Measurements from ENCODE around the gene GPC5. TPM values are rescaled to one million over a fixed set of nuclear protein-coding genes. Genes with fewer than 3 reads are reported as not detected.

GPC5 gene
- total RNA-seq, 1 experiment from 2014 or later, result not detected

- H3K4me3 Mint-ChIP-seq (ENCODE audit: low read depth, unreplicated experiment), result no peak overlapping the region
- no peaks in the 10 kb centered on the region for H3K4me1 Mint-ChIP-seq (ENCODE audit: low read depth, unreplicated experiment)
- CTCF ChIA-PET, result no interaction called here
- DNase-seq, result no peak
- BruUV-seq (replicated peaks), result no TSS peak
- no peaks in the 10 kb centered on the region for H3K27me3 Mint-ChIP-seq (ENCODE audit: unreplicated experiment)
- no peaks in the 10 kb centered on the region for H3K9me3 Mint-ChIP-seq (ENCODE audit: low read depth, unreplicated experiment)
- H3K27ac Mint-ChIP-seq (ENCODE audit: unreplicated experiment), result no peak overlapping the region
- intact Hi-C loops (cut with micrococcal nuclease; ENCODE audit: unreplicated experiment), result no loop called here
- no peak for TF ChIP-seq CTCF (IDR thresholded peaks at IDR 0.05; ENCODE audit: unreplicated experiment)
- no peaks in the 10 kb centered on the region for H3K36me3 Mint-ChIP-seq (ENCODE audit: insufficient read depth, unreplicated experiment)
Measured at GRCh38 chr13:92564942-92565341, 1166.5 kb downstream of the GPC5 start.

- no peak for TF ChIP-seq CTCF (IDR thresholded peaks at IDR 0.05; ENCODE audit: unreplicated experiment)
- Mint-ChIP-seq H3K4me1 (ENCODE audit: low read depth, unreplicated experiment) (no peaks in the 10 kb centered on the region), H3K27ac (ENCODE audit: unreplicated experiment) (no peak overlapping the region), H3K4me3 (ENCODE audit: low read depth, unreplicated experiment) (no peak overlapping the region), H3K9me3 (ENCODE audit: low read depth, unreplicated experiment) (no peaks in the 10 kb centered on the region), H3K27me3 (ENCODE audit: unreplicated experiment) (no peaks in the 10 kb centered on the region), H3K36me3 (ENCODE audit: insufficient read depth, unreplicated experiment) (no peaks in the 10 kb centered on the region)
- CTCF ChIA-PET, result no interaction called here
- no TSS peak for BruUV-seq (replicated peaks)
- intact Hi-C loops (cut with micrococcal nuclease; ENCODE audit: unreplicated experiment), result no loop called here
- DNase-seq, result no peak
Measured at GRCh38 chr13:92566767-92567166, 1168.3 kb downstream of the GPC5 start.

- Mint-ChIP-seq H3K27me3 (ENCODE audit: unreplicated experiment) (no peaks in the 10 kb centered on the region), H3K4me1 (ENCODE audit: low read depth, unreplicated experiment) (no peaks in the 10 kb centered on the region), H3K27ac (ENCODE audit: unreplicated experiment) (no peak overlapping the region), H3K36me3 (ENCODE audit: insufficient read depth, unreplicated experiment) (no peaks in the 10 kb centered on the region), H3K9me3 (ENCODE audit: low read depth, unreplicated experiment) (no peaks in the 10 kb centered on the region), H3K4me3 (ENCODE audit: low read depth, unreplicated experiment) (no peak overlapping the region)
- TF ChIP-seq CTCF (IDR thresholded peaks at IDR 0.05; ENCODE audit: unreplicated experiment), result no peak
- no TSS peak for BruUV-seq (replicated peaks)
- intact Hi-C loops (cut with micrococcal nuclease; ENCODE audit: unreplicated experiment), result no loop called here
- no peak for DNase-seq
- CTCF ChIA-PET, result no interaction called here
Measured at GRCh38 chr13:92572190-92572589, 1173.8 kb downstream of the GPC5 start.

GRCh38 chr13:92573467-92574057 lies 1175.1 kb downstream of the GPC5 start:
- Mint-ChIP-seq H3K4me3 (ENCODE audit: low read depth, unreplicated experiment) (no peak overlapping the region), H3K36me3 (ENCODE audit: insufficient read depth, unreplicated experiment) (no peaks in the 10 kb centered on the region), H3K9me3 (ENCODE audit: low read depth, unreplicated experiment) (no peaks in the 10 kb centered on the region), H3K27me3 (ENCODE audit: unreplicated experiment) (no peaks in the 10 kb centered on the region), H3K27ac (ENCODE audit: unreplicated experiment) (no peak overlapping the region), H3K4me1 (ENCODE audit: low read depth, unreplicated experiment) (no peaks in the 10 kb centered on the region)
- intact Hi-C loops (cut with micrococcal nuclease; ENCODE audit: unreplicated experiment), result no loop called here
- CTCF ChIA-PET, result no interaction called here
- no peak for DNase-seq
- BruUV-seq (replicated peaks), result no TSS peak
- TF ChIP-seq CTCF (IDR thresholded peaks at IDR 0.05; ENCODE audit: unreplicated experiment), result no peak
